ENCODE results near the gene FSTL3. TPM values are rescaled to one million over a fixed set of nuclear protein-coding genes. Genes with fewer than 3 reads are reported as not detected.
"Not testable (repeated sequence)": the region's sequence is repeated elsewhere in the genome, so short reads cannot be mapped to it uniquely, and the experiment has no call there.

The FSTL3 gene
- total RNA-seq, result 1.6 TPM in 2 replicates

GRCh38 chr19:676339-677105 lies at the start of gene FSTL3:
TSS of gene FSTL3 (plus strand) at chr19:676392. CDS start at chr19:676424, 32 bp downstream.
- intact Hi-C loops (cut with micrococcal nuclease), result no loop called here

- intact Hi-C loops (cut with micrococcal nuclease), result not testable (repeated sequence)
These were observed 49.6 kb upstream of the FSTL3 start for GRCh38 chr19:626566-626965.

- intact Hi-C loops (cut with micrococcal nuclease), result no loop called here
These were observed 48.0 kb upstream of the FSTL3 start for GRCh38 chr19:628168-628567.

- intact Hi-C loops (cut with micrococcal nuclease), result not testable (repeated sequence)
These were observed 46.7 kb upstream of the FSTL3 start for GRCh38 chr19:629515-629914.

GRCh38 chr19:629961-630714 lies 46.1 kb upstream of the FSTL3 start:
- intact Hi-C loops (cut with micrococcal nuclease), result loop anchor here (5.0 kb wide), 1 partner anchor 98 kb away; the partner anchor contains the start of gene CDC34

- intact Hi-C loops (cut with micrococcal nuclease), result loop anchor here (1.0 to 5.0 kb wide), 6 partner anchors 22 to 165 kb away; partner anchors contain the start of genes BSG, CDC34 and PTBP1
These were observed 43.6 kb upstream of the FSTL3 start for GRCh38 chr19:632579-633067.

- intact Hi-C loops (cut with micrococcal nuclease), result loop anchor here (1.0 to 5.0 kb wide), 6 partner anchors 23 to 164 kb away; partner anchors contain the start of genes BSG, CDC34 and PTBP1
These were observed 43.0 kb upstream of the FSTL3 start, which contains the start of gene POLRMT for GRCh38 chr19:633068-633785. TSS of gene POLRMT (minus strand) at chr19:633537. CDS start at chr19:633512, 25 bp downstream.

- intact Hi-C loops (cut with micrococcal nuclease), result loop anchor here (1.0 to 5.0 kb wide), 6 partner anchors 24 to 163 kb away; partner anchors contain the start of genes BSG, CDC34 and PTBP1
These were observed 42.2 kb upstream of the FSTL3 start for GRCh38 chr19:633786-634639.

GRCh38 chr19:634975-635652 lies 41.1 kb upstream of the FSTL3 start:
- intact Hi-C loops (cut with micrococcal nuclease), result loop anchor here (5.0 kb wide), 1 partner anchor 103 kb away; the partner anchor contains the start of gene CDC34

GRCh38 chr19:638906-639252 lies 37.3 kb upstream of the FSTL3 start:
- intact Hi-C loops (cut with micrococcal nuclease), result loop anchor here (1.0 kb wide), 2 partner anchors 41 to 67 kb away; partner anchors contain the start of gene BSG

GRCh38 chr19:639253-640160 lies 36.7 kb upstream of the FSTL3 start, which contains the start of gene FGF22:
TSS of gene FGF22 (plus strand) at chr19:639879. CDS start at chr19:639926, 47 bp downstream.
- intact Hi-C loops (cut with micrococcal nuclease), result loop anchor here (1.0 kb wide), 2 partner anchors 41 to 67 kb away; partner anchors contain the start of gene BSG

- intact Hi-C loops (cut with micrococcal nuclease), result no loop called here
These were observed 36.0 kb upstream of the FSTL3 start for GRCh38 chr19:640161-640558.

- intact Hi-C loops (cut with micrococcal nuclease), result no loop called here
These were observed 35.5 kb upstream of the FSTL3 start for GRCh38 chr19:640606-641189.

GRCh38 chr19:641702-642101 lies 34.5 kb upstream of the FSTL3 start:
- intact Hi-C loops (cut with micrococcal nuclease), result no loop called here

GRCh38 chr19:642767-643727 lies 33.1 kb upstream of the FSTL3 start:
- intact Hi-C loops (cut with micrococcal nuclease), result no loop called here

GRCh38 chr19:643736-644135 lies 32.5 kb upstream of the FSTL3 start:
- intact Hi-C loops (cut with micrococcal nuclease), result no loop called here

GRCh38 chr19:644363-644762 lies 31.8 kb upstream of the FSTL3 start:
- intact Hi-C loops (cut with micrococcal nuclease), result no loop called here
